GM21529 (cell line): ENCODE results near the gene BCL2L14.
"Not testable (repeated sequence)": the region's sequence is repeated elsewhere in the genome, so short reads cannot be mapped to it uniquely, and the experiment has no call there.

Experiments used
- ATAC-seq: cut with Tn5 transposase; IDR thresholded peaks from one replicate; pipeline ENCODE4 v1.9.1; 2021; ENCODE audit not compliant: unreplicated experiment

BCL2L14 gene

GRCh38 chr12:12098691-12099015, 27.9 kb downstream of the BCL2L14 start:
- ATAC-seq, result no peak

GRCh38 chr12:12099102-12099501, 28.4 kb downstream of the BCL2L14 start:
- ATAC-seq, result no peak

GRCh38 chr12:12107678-12108077, 36.9 kb downstream of the BCL2L14 start:
- no peak for ATAC-seq

- no peak for ATAC-seq
These were observed 37.8 kb downstream of the BCL2L14 start for GRCh38 chr12:12108441-12109058.

GRCh38 chr12:12110923-12111555, 40.3 kb downstream of the BCL2L14 start:
- not testable (repeated sequence) for ATAC-seq

- ATAC-seq, result no peak
These were observed 44.8 kb downstream of the BCL2L14 start for GRCh38 chr12:12115514-12115913.

GRCh38 chr12:12116677-12117076, 45.9 kb downstream of the BCL2L14 start:
- no peak for ATAC-seq

- no peak for ATAC-seq
These were observed 50.3 kb downstream of the BCL2L14 start for GRCh38 chr12:12121061-12121460.

- ATAC-seq, result no peak
These were observed 52.4 kb downstream of the BCL2L14 start for GRCh38 chr12:12123036-12123604.

GRCh38 chr12:12126551-12126950, 55.8 kb downstream of the BCL2L14 start:
- no peak for ATAC-seq

GRCh38 chr12:12127304-12127703, 56.6 kb downstream of the BCL2L14 start:
- no peak for ATAC-seq

GRCh38 chr12:12128670-12129069, 57.9 kb downstream of the BCL2L14 start:
- ATAC-seq, result no peak

- ATAC-seq, result no peak
These were observed 62.5 kb downstream of the BCL2L14 start for GRCh38 chr12:12133259-12133658.

- no peak for ATAC-seq
These were observed 63.0 kb downstream of the BCL2L14 start for GRCh38 chr12:12133785-12134184.

- no peak for ATAC-seq
These were observed 67.7 kb downstream of the BCL2L14 start for GRCh38 chr12:12138203-12139154.

GRCh38 chr12:12141000-12141399, 70.3 kb downstream of the BCL2L14 start:
- ATAC-seq, result no peak

GRCh38 chr12:12144531-12144930, 73.8 kb downstream of the BCL2L14 start:
- not testable (repeated sequence) for ATAC-seq

- no peak for ATAC-seq
These were observed 76.4 kb downstream of the BCL2L14 start for GRCh38 chr12:12147111-12147510.
